Cardiac fibroblast (primary cell): Measurements from ENCODE around the gene ACOT7.

ENCODE experiments used
- DNase-seq, 2 donors: peaks; one replicate each; pipeline versions ENCODE4 v3.0.0 to v3.0.0-alpha.2; 2010; ENCODE audit warnings: low read depth in 2 of 2
- H3K4me3 ChIP-seq, 2 donors: replicated peaks in 1 of 2; 1 replicate in 1 of 2; 2 replicates in 1 of 2; pipeline ENCODE4 v1.5.1; 2011; ENCODE audit warnings: low read depth in 2 of 2, low read length in 2 of 2, mild to moderate bottlenecking in 2 of 2, moderate library complexity in 1 of 2
- CTCF ChIP-seq: IDR thresholded peaks from one replicate; pipeline ENCODE4 v1.5.1; 2011; ENCODE audit warnings: low read depth, mild to moderate bottlenecking, low read length, inconsistent platforms

ACOT7 gene

GRCh38 chr1:6288665-6289064, 104.9 kb downstream of the ACOT7 start:
- H3K4me3 ChIP-seq: no peak overlapping the region
- DNase-seq: no peak
- TF ChIP-seq CTCF: no peak

GRCh38 chr1:6288026-6288425, 105.5 kb downstream of the ACOT7 start:
- no peak for TF ChIP-seq CTCF
- no peak overlapping the region for H3K4me3 ChIP-seq
- no peak for DNase-seq

GRCh38 chr1:6287431-6287886, 106.1 kb downstream of the ACOT7 start:
- DNase-seq: peak in 1 of 2 donors; percentile 42
- TF ChIP-seq CTCF: no peak
- H3K4me3 ChIP-seq: no peak overlapping the region

- TF ChIP-seq CTCF: no peak
- DNase-seq: no peak
- no peak overlapping the region for H3K4me3 ChIP-seq
Observed at GRCh38 chr1:6287029-6287428, 106.5 kb downstream of the ACOT7 start.

GRCh38 chr1:6286266-6286665, 107.3 kb downstream of the ACOT7 start:
- no peak for TF ChIP-seq CTCF
- no peak overlapping the region for H3K4me3 ChIP-seq
- no peak for DNase-seq

GRCh38 chr1:6285336-6285735, 108.2 kb downstream of the ACOT7 start:
- DNase-seq: no peak
- H3K4me3 ChIP-seq: no peak overlapping the region
- TF ChIP-seq CTCF: no peak

- H3K4me3 ChIP-seq: no peak overlapping the region
- no peak for DNase-seq
- no peak for TF ChIP-seq CTCF
Observed at GRCh38 chr1:6282577-6283270, 110.8 kb downstream of the ACOT7 start.
